ENCODE measurements around the gene LPAR1.
"Not testable (repeated sequence)": the region's sequence is repeated elsewhere in the genome, so short reads cannot be mapped to it uniquely, and the experiment has no call there.

Gene LPAR1

GRCh38 chr9:110861370-110862110 lies 176.7 kb downstream of the LPAR1 start:
- not testable (repeated sequence) for DNase-seq

DNA sequence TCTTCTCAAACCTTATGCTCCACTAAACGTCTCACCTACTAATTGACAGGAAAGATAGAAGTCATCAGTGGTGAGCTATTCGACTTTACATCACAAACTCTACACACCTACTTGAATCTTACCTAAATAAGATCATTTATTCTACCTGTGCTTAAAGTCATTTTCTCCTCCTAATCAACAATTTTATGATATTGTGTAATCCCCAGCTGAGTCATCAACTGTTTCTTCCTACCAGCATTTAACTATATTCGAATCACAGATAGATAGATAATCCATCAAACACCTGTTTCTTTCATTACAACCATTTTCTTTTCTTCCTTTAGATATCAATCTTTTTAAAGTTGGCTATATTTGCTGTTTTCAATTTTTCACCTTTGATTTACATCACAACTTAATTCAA lies 181.5 kb downstream of the LPAR1 start:
- no peak for DNase-seq

GRCh38 chr9:110850401-110851135 lies 187.7 kb downstream of the LPAR1 start:
- no peak for DNase-seq

- DNase-seq = no peak
Measured at GRCh38 chr9:110847671-110848070, 190.6 kb downstream of the LPAR1 start.

DNA sequence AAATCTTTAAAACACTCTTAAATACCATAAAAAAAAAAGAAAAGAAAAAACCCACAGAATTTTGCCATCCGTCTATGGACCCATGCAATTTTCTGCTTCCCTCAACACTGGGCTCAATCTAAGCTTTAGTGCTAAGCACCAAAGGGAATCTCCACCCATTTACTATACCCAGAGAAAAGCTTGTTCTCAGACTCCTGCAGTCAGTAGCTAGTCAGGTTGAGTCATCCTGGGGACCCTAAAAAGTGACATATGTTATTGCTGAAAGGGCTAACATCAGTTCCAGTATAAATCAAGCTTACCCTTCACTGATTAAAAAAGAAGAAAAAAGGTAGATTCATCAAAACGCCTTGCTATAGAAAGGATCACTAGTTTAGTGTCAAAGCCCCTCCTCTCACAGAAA lies 192.1 kb downstream of the LPAR1 start:
- DNase-seq = no peak

DNA sequence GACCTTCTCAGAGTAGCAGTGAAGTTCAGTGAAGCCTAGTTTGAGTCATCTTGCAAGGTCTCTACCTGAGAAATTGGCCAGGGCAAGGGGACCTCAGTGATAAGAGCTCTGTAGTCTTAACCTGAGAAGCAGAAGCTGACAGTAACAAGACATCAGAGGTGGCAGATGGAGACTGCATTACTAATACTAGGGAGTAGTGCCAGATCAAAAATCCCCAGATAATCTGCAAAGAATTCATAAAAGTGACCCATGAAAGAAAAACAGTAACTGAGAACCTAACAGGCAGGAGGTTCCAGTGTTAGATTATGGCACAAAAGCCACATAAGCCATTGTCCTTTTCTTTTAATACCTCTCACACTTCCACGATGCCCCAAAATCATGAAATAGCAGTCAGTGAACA lies 194.1 kb downstream of the LPAR1 start:
- DNase-seq = no peak

GRCh38 chr9:110842986-110843385 lies 195.3 kb downstream of the LPAR1 start:
- DNase-seq = no peak

- no peak for DNase-seq
Measured at GRCh38 chr9:110842169-110842568, 196.1 kb downstream of the LPAR1 start.

- DNase-seq = no peak
Measured at GRCh38 chr9:110837401-110838005, 200.8 kb downstream of the LPAR1 start.

DNA sequence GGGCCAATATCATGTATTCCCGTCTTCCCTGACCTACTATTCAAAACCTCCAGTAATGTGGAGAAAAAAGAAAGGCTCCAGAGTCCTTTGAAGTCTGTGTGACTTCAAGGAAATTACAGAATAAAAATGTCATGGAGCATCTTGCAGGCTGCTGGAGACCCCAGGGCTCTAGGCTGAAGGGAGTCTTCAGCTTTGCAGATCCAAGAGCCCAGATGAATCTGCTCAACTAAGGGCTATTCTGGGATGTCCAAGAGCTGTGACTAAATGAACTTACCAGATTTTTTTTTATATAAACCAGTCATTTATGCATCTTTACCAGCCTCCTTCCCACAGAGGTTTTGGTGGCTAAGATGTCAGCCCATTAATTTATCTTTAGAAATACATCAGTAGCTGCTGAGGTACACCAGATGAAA lies 202.4 kb downstream of the LPAR1 start:
- no peak for DNase-seq

DNA sequence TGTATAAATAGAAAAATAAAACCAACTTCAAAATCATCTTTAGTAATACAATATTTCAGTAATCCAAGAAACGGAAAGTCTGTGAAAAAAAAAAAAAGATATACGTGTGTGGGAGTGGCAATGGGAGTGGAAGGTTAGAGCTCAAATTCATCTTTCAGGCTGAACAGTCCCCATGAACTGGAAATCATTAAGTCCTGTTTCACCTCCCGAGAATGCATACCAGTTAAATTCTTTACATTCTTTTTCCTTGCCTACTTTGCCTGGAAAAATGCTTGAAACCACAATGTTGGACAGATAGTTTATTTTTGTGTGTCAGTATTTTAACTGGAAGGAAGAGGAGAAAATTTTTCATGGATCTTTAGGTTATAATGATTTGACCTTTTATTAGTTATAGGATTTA lies 202.9 kb downstream of the LPAR1 start:
- DNase-seq = no peak

- no peak for DNase-seq
Measured at GRCh38 chr9:110832926-110833325, 205.3 kb downstream of the LPAR1 start.

GRCh38 chr9:110830495-110830894 lies 207.8 kb downstream of the LPAR1 start:
- DNase-seq = no peak

GRCh38 chr9:110828264-110828663 lies 210.0 kb downstream of the LPAR1 start:
- DNase-seq = no peak

GRCh38 chr9:110826400-110826799 lies 211.9 kb downstream of the LPAR1 start:
- DNase-seq = not testable (repeated sequence)

DNA sequence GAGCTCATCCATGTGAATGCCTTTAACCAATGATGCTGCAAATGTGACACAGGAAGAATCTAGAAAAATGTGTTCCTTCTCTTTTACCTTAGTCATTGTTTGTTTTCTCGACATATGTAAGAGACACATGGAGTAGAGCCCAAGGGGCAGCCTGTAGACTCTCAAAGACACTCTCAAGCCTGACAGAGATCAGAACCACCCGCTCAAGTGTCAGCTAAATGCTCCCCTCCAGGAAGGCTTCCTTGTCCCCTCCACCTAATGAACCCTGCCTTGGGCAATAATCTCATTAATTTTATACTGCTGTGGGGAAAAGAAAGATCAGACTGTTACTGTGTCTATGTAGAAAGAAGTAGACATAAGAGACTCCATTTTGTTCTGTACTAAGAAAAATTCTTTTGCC lies 212.3 kb downstream of the LPAR1 start:
- DNase-seq = no peak

- not testable (repeated sequence) for DNase-seq
Measured at GRCh38 chr9:110825129-110825528, 213.1 kb downstream of the LPAR1 start.

Measured in NK-92 treated with Interleukin-12 subunit alpha and Interleukin-12 subunit beta, amount 100 ng/mL, for 24 hours (cell line).